B cell (primary cell): ENCODE measurements around the gene TEAD3.

Experiments
- CTCF ChIP-seq: fragments of 200-600 bp; IDR thresholded peaks from one replicate; pipeline ENCODE4 v1.8.0; 2022; ENCODE audit warnings: antibody characterized with exemption, mild to moderate bottlenecking
- EZH2 ChIP-seq: IDR thresholded peaks from 2 replicates; pipeline ENCODE4 v1.6.1; 2012; ENCODE audit warnings: borderline replicate concordance, low read depth, mild to moderate bottlenecking, moderate library complexity, low read length; ENCODE audit not compliant: insufficient read depth, poor library complexity, severe bottlenecking

GRCh38 chr6:35483062-35483461 lies 13.8 kb downstream of the TEAD3 start:
- TF ChIP-seq CTCF (no peak), EZH2 (no peak)
